ENCODE measurements around the gene PRPF19. TPM values are rescaled to one million over a fixed set of nuclear protein-coding genes. Genes with fewer than 3 reads are reported as not detected.

Gene PRPF19
- total RNA-seq, 2 donors from 2014 or later, result 110 to 182 TPM

DNA sequence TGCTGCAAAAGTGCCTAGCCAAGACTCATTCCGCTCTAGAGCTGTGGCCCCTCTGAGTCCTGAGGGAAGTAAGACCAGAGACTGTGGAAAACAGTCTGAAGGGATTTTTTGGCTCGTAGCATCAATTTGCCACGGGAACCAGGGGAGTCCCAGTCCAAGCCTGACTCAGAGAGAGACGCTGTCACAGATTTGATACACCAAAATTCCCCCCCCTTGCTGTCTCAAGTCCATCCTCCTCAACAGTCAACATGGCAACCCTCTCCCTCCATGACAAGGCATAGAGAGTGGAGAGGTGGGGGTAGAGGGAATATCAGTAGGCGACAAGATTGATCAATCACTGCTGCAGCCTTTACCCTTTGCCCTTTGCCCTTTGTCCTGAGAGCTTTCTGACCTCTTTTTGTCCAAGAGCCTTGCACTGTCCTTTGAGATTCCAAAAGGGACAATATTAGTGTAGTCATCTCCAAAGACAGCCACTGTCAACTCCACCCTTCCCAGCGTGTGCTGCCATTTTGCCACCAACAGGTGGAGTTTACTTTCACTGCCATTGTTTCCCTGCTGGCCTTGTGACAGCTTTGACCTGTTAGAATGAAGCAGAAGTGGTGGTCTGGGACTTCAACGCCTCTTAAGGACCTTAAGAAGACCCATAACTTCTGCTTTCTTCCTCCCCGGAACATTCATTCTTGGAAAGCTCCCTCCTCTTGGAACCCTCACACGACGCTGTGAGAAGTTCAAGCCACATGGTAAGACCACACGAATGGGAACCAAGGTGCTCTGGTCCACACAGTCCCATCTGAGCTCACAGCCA lies 38.3 kb upstream of the PRPF19 start:
- Mint-ChIP-seq H3K27ac (no peak overlapping the region), H3K27me3 (peaks cover 11 to 13% of the 10 kb centered on the region in 2 donors), H3K4me3 (no peak overlapping the region), H3K4me1 (ENCODE audit: low read depth in 2 of 2) (no peaks in the 10 kb centered on the region), H3K36me3 (no peaks in the 10 kb centered on the region), H3K9me3 (no peaks in the 10 kb centered on the region)
- no peak for ATAC-seq
- DNase-seq (ENCODE audit: low spot score), result no peak

DNA sequence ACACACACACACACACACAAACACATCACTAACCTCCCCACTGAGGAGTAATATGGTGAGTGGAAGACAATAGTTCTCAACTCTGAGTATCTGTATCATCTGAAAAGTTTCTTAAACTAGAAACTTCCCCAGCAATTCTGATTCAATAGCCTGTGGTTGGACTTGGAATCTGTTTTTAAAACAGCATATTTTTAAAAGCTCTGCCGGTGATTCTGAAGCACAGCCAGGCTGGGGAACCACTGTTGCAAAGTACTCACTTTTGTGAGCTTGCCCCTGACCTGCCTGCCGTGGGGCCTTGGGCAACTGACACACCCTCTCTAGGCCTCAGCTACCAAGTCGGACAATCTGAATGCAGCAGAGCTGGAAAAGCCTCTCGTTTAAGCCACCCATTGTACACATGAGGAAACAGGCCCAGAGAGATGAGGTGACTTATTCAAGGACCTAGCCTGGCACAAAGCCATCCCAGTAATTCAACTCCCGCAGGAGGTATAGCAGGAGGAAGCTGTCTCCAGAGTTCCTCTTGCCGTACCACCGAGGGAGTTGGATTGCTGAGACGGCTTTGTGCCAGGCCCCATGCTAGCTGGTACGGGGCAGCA lies 36.7 kb upstream of the PRPF19 start:
- no peaks in the 10 kb centered on the region for H3K36me3 Mint-ChIP-seq

DNA sequence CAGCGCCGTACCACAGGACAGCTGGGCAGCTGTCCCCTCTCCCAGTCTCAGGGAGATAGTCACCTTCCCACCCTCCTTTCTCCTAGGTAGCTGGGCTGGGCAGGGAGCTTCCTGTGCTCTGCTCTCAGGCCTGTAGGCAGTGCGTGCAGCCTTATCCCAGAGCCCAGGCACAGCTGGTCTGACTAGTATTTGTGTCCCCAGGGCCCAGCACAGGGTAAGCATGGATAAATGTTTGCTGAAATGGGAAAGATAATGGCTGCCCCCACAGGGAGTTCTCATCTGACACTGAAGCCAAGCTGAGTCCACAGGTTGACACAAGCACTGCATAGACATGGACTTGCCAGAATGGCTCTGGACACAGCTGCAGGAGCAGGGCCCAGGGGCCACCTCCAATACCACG lies 35.8 kb upstream of the PRPF19 start:
- ATAC-seq, result peak in 1 of 2 donors; percentile 20
- Mint-ChIP-seq H3K27me3 (peaks cover 0 to 10% of the 10 kb centered on the region in 2 donors), H3K4me1 (ENCODE audit: low read depth in 2 of 2) (no peaks in the 10 kb centered on the region), H3K9me3 (no peaks in the 10 kb centered on the region), H3K4me3 (no peak overlapping the region), H3K36me3 (no peaks in the 10 kb centered on the region), H3K27ac (no peak overlapping the region)
- no peak for DNase-seq (ENCODE audit: low spot score)

More for the DNA sequence above, 36.7 kb upstream of the PRPF19 start:
- no peak overlapping the region for H3K4me3 Mint-ChIP-seq
- H3K4me1 Mint-ChIP-seq (ENCODE audit: low read depth in 2 of 2), result no peaks in the 10 kb centered on the region
- DNase-seq (ENCODE audit: low spot score) (no peak), ATAC-seq (no peak)
- no peak overlapping the region for H3K27ac Mint-ChIP-seq
- no peaks in the 10 kb centered on the region for H3K9me3 Mint-ChIP-seq
- peaks cover 0 to 10% of the 10 kb centered on the region in 2 donors for H3K27me3 Mint-ChIP-seq

DNA sequence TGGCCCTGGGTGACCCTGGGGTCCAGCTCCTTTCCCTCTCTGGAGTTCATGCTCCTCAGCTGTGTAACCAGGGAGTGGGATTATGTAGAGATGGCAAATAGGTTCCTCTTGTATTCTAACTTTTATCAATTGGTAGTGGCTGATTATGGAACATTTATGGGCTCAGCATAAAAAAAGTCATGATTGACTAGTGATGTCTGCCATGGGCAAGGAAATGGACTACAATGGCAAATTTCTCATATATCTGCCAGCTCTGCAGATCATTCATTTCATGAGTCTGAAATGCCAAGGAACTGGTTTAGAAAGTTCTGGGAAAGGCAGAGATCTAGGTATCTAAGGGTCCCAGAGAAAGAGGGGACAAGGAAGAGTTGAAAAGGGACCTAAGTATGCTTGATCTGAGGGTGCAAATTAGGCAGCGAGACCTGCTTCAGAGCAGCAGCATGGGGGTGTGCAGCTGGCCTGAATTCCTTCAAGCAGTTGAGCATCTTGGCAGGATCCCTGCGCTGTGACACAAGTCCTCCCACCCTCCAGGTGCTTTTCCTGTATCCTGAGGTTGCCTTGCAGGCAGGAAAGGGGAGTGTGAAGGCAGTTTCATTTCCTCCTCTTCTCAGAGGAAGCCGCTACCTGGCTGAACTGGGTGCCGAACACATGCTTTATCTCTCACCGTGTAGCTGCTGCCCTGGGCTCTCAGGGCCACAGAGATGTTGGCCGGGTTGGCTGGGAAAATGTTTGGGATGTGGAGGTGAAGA lies 35.2 kb upstream of the PRPF19 start:
- Mint-ChIP-seq H3K4me1 (ENCODE audit: low read depth in 2 of 2) (no peaks in the 10 kb centered on the region), H3K36me3 (no peaks in the 10 kb centered on the region), H3K27ac (no peak overlapping the region), H3K9me3 (no peaks in the 10 kb centered on the region), H3K27me3 (peaks cover 0 to 10% of the 10 kb centered on the region in 2 donors), H3K4me3 (no peak overlapping the region)
- DNase-seq (ENCODE audit: low spot score) (no peak), ATAC-seq (no peak)

DNA sequence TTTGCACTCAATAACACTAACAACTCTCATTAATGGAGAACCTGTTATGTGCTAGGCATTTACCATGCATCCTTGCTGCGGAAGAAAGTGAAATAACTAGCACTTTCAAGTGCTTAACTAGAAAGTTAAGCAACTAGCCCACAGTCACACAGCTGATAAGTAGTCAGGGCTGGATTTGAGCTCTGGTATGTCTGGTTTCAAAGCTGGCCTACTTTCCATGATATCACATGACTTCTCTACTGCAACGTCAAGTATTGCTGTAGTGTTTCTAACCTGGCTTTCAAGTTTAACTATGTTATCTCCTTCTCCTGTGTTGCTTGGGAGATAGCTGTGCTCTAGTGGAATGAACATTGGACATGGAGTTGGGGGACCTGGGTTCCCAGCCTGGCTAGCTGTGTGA lies 33.5 kb upstream of the PRPF19 start:
- Mint-ChIP-seq H3K9me3 (no peaks in the 10 kb centered on the region), H3K27me3 (peaks cover 0 to 4% of the 10 kb centered on the region in 2 donors), H3K27ac (no peak overlapping the region), H3K4me1 (ENCODE audit: low read depth in 2 of 2) (no peaks in the 10 kb centered on the region), H3K36me3 (no peaks in the 10 kb centered on the region), H3K4me3 (no peak overlapping the region)
- no peak for ATAC-seq
- DNase-seq (ENCODE audit: low spot score), result no peak

DNA sequence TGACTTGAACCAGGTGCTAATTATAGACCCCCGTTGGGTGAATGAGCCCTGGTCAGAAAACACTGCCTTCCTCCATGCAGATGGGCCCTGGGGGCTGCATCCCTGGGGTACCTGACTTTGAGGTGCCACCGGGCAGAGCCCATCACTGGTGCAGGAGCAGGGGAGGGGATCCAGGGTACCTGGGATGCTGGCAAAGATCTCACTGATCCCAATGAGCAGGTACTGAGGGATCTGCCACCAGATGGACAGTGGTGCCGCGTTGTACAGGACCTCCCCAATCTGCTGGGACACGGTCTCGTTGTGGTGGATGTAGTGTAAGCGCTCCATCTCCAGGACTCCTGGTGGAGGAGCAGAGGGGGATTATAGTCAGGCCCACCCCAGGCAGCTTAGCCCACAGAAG lies 32.9 kb upstream of the PRPF19 start:
- H3K27ac Mint-ChIP-seq, result no peak overlapping the region
- no peak overlapping the region for H3K4me3 Mint-ChIP-seq
- ATAC-seq (no peak), DNase-seq (ENCODE audit: low spot score) (no peak)
- no peaks in the 10 kb centered on the region for H3K4me1 Mint-ChIP-seq (ENCODE audit: low read depth in 2 of 2)
- no peaks in the 10 kb centered on the region for H3K9me3 Mint-ChIP-seq
- H3K36me3 Mint-ChIP-seq, result no peaks in the 10 kb centered on the region
- peaks cover 0 to 4% of the 10 kb centered on the region in 2 donors for H3K27me3 Mint-ChIP-seq

DNA sequence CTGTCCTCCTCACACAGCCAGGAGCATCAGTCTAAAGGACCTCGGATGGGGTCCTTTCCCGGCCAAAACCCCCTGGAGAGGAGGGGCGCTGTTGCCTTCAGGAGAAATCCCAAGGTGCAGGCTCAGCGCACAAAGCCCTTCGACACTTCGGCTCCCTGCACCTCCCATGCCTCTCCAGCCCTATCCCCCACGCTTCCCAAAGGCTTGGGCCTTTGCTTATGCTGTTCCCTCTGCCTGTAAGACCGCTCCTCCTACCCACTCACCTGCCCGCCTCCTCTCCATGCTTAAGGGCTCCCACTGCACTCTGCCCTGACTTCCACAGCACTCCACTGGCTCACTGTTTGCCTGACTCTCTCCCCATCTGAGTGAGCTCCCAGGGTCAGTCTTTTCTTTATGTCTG lies 32.1 kb upstream of the PRPF19 start:
- Mint-ChIP-seq H3K4me1 (ENCODE audit: low read depth in 2 of 2) (no peaks in the 10 kb centered on the region), H3K4me3 (no peak overlapping the region), H3K27me3 (peaks cover 0 to 4% of the 10 kb centered on the region in 2 donors), H3K36me3 (no peaks in the 10 kb centered on the region), H3K27ac (no peak overlapping the region), H3K9me3 (no peaks in the 10 kb centered on the region)
- DNase-seq (ENCODE audit: low spot score) (no peak), ATAC-seq (no peak)

DNA sequence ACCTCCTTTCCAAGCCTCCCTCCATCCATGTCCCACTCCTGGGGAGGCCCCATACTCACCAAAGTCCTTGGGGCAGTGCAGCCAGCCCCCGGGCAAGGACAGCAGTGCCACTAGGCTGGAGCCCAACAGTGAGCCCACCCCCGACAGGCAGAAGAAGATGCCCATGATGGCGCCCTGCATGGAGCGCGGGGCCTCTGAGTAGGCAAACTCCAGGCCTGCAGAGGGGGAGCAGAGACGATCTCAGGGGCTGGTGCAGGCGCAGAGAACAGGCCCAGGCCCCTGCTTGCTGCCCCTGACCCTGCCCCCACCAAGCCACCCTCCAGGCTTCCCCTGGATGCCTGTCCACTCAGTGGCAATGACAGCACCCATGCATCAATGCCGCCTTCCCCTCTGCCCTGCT lies 31.4 kb upstream of the PRPF19 start:
- DNase-seq (ENCODE audit: low spot score) (no peak), ATAC-seq (no peak)
- H3K27me3 Mint-ChIP-seq, result peaks cover 0 to 4% of the 10 kb centered on the region in 2 donors
- H3K4me1 Mint-ChIP-seq (ENCODE audit: low read depth in 2 of 2), result no peaks in the 10 kb centered on the region
- no peaks in the 10 kb centered on the region for H3K36me3 Mint-ChIP-seq
- H3K27ac Mint-ChIP-seq, result no peak overlapping the region
- no peaks in the 10 kb centered on the region for H3K9me3 Mint-ChIP-seq
- H3K4me3 Mint-ChIP-seq, result no peak overlapping the region

DNA sequence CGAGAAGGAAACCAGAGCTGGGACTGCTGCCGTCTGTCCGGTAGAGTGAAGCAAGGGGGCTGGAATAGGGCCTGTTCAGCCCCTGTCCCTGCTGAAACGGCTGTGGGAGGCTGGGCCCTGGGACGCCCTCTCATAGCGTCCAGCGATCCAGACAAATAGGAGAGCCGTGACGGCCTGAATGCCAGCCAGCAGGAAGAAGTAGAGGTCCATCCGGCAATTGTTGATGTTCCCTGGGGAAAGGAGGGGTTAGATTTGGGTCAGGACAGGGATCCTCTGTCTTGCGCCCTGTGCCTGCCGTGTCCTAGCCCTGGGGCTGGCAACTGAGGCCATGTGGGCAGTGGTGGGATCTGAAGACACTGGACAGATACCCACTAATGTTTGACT lies 30.8 kb upstream of the PRPF19 start:
- no peak for ATAC-seq
- H3K27ac Mint-ChIP-seq, result no peak overlapping the region

DNA sequence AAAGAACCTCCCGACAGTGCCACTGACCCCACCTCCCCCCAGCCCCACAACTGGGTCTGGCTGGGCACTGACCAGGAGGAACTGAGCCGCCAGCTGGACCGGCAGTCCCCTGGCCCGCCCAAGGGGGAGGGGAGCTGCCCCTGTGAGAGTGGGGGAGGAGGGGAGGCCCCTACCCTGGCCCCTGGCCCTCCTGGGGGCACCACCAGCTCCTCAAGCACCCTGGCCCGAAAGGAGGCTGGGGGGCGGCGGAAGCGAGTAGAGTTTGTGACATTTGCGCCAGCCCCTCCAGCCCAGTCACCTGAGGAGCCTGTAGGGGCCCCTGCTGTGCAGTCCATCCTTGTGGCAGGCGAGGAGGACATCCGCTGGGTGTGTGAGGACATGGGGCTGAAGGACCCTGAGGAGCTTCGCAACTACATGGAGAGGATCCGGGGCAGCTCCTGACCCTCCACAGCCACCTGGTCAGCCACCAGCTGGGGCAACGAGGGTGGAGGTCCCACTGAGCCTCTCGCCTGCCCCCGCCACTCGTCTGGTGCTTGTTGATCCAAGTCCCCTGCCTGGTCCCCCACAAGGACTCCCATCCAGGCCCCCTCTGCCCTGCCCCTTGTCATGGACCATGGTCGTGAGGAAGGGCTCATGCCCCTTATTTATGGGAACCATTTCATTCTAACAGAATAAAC lies 30.2 kb upstream of the PRPF19 start:
- Mint-ChIP-seq H3K4me3 (no peak overlapping the region), H3K9me3 (no peaks in the 10 kb centered on the region), H3K27ac (no peak overlapping the region), H3K4me1 (ENCODE audit: low read depth in 2 of 2) (no peaks in the 10 kb centered on the region), H3K27me3 (peaks cover 0 to 4% of the 10 kb centered on the region in 2 donors), H3K36me3 (no peaks in the 10 kb centered on the region)
- no peak for DNase-seq (ENCODE audit: low spot score)
- ATAC-seq, result no peak

More for the DNA sequence above, 30.8 kb upstream of the PRPF19 start:
- H3K4me1 Mint-ChIP-seq (ENCODE audit: low read depth in 2 of 2), result no peaks in the 10 kb centered on the region
- H3K4me3 Mint-ChIP-seq, result no peak overlapping the region
- no peak for DNase-seq (ENCODE audit: low spot score)
- H3K9me3 Mint-ChIP-seq, result no peaks in the 10 kb centered on the region
- peaks cover 0 to 4% of the 10 kb centered on the region in 2 donors for H3K27me3 Mint-ChIP-seq
- H3K36me3 Mint-ChIP-seq, result no peaks in the 10 kb centered on the region

DNA sequence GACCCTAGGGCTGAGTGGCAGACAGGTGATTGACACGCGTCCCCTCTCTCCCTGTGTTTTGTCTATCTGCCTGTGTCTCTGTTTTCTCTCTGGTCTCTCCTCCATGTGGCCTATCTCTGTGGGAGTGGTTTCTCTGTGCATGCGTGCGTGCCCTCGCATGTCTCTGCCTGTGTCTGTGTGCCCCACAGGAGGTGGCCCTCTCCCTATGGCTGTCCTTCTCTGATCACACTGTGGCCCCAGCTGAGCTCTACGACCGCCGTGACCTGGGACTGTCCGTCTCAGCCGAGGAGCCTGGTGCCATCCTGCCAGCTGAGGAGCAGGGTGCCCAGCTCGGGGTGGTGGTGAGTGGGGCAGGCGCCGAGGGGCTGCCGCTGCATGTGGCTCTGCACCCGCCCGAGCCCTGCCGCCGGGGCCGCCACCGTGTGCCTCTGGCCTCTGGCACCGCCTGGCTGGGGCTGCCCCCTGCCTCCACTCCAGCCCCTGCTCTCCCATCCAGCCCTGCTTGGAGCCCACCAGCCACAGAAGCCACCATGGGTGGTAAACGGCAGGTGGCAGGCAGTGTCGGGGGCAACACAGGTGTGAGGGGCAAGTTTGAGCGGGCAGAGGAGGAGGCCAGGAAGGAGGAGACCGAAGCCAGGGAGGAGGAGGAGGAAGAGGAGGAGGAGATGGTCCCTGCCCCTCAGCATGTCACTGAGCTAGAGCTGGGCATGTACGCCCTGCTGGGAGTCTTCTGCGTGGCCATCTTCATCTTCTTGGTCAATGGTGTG lies 29.5 kb upstream of the PRPF19 start:
- no peaks in the 10 kb centered on the region for H3K9me3 Mint-ChIP-seq
- peak; percentile 5 to 20 for ATAC-seq

DNA sequence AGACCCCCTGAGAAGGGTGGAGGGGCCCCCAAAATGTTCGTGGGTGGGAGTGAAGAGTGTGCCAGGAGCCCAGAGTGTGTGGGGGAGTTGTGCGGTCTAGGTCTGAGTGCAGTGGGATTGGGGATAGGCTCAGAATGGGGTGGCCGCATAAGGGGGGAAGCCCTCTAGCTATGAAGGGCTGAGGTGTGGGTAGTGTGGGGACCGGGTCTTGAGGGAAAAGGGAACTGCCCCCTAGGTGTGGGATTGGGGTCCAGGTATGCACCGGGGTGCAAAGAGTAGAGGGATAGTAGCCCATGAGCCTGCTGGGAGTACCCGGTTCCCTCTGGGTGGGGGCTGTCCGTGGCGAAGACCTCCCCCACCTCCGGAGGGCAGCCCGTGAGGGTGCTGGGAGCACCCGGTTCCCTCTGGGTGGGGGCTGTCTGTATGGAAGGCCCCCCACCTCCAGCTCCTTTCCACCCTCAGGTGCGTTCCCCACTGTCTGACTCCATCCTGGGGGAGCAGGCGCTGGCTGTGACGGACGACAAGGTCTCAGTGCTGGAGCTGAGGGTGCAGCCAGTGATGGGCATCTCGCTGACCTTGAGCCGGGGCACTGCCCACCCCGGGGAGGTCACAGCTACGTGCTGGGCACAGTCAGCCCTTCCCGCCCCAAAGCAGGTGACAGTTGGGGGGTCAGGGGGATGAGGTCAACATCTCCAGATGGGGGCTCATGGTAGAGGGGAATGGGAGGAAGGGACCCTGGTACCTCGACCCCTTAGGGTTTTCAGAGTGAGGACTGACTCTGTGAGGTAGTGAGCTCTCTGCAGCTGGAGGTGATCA lies 28.6 kb upstream of the PRPF19 start:
- no peak for ATAC-seq
- Mint-ChIP-seq H3K27me3 (peaks cover 2 to 6% of the 10 kb centered on the region in 2 donors), H3K36me3 (no peaks in the 10 kb centered on the region), H3K27ac (no peak overlapping the region), H3K9me3 (no peaks in the 10 kb centered on the region), H3K4me3 (no peak overlapping the region), H3K4me1 (ENCODE audit: low read depth in 2 of 2) (no peaks in the 10 kb centered on the region)
- DNase-seq (ENCODE audit: low spot score), result no peak

More for the DNA sequence above, 29.5 kb upstream of the PRPF19 start:
- Mint-ChIP-seq H3K4me3 (no peak overlapping the region), H3K27ac (no peak overlapping the region), H3K27me3 (peaks cover 0 to 6% of the 10 kb centered on the region in 2 donors), H3K4me1 (ENCODE audit: low read depth in 2 of 2) (no peaks in the 10 kb centered on the region), H3K36me3 (no peaks in the 10 kb centered on the region)
- DNase-seq (ENCODE audit: low spot score), result no peak
